Tibial nerve (tissue), 3 donors: ENCODE results near the gene ARHGAP23.

Source experiments
- POLR2A ChIP-seq, 2 donors: fragments of 450-650 bp; IDR thresholded peaks; one replicate each; pipeline ENCODE4 v1.6.1; 2017; ENCODE audit warnings: antibody characterized with exemption in 2 of 2, mild to moderate bottlenecking in 2 of 2, moderate library complexity in 2 of 2
- TF ChIP-seq, protein P1 (sequence below), 5 experiments: fragments of 200-600 bp in 3 of 5; fragments of 450-650 bp in 2 of 5; sonication (generic) in 3 of 5; IDR thresholded peaks; one replicate each; pipeline ENCODE4 v1.5.1; 2016 to 2019; ENCODE audit warnings: antibody characterized with exemption in 5 of 5, mild to moderate bottlenecking in 3 of 5, moderate library complexity in 2 of 5

DNA sequence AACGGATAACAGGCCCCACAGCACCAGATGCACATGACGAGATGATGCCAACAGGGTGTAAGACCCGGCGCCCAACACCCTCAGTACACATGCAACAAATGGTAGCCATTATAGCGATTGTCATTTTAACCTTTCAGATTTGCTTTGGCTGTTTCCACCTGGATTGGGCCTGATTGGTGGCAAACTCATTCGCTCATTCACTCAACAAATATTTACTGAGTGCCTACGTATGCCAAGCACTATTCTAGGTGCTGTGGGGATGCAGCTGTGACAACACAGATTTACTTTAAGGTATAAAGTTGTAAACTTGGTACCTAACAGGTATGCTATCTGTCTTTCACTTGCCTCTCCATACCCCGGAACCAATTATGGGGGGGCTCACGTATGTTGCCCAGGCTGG is 110.6 kb downstream of the ARHGAP23 start:
- TF ChIP-seq, protein P1, sequence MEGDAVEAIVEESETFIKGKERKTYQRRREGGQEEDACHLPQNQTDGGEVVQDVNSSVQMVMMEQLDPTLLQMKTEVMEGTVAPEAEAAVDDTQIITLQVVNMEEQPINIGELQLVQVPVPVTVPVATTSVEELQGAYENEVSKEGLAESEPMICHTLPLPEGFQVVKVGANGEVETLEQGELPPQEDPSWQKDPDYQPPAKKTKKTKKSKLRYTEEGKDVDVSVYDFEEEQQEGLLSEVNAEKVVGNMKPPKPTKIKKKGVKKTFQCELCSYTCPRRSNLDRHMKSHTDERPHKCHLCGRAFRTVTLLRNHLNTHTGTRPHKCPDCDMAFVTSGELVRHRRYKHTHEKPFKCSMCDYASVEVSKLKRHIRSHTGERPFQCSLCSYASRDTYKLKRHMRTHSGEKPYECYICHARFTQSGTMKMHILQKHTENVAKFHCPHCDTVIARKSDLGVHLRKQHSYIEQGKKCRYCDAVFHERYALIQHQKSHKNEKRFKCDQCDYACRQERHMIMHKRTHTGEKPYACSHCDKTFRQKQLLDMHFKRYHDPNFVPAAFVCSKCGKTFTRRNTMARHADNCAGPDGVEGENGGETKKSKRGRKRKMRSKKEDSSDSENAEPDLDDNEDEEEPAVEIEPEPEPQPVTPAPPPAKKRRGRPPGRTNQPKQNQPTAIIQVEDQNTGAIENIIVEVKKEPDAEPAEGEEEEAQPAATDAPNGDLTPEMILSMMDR (IDR thresholded peaks at IDR 0.05) = no peak
- TF ChIP-seq POLR2A (IDR thresholded peaks at IDR 0.05) = no peak
